Measurements from ENCODE around the gene LTF.

Gene LTF

GRCh38 chr3:46488735-46489361 lies 24.1 kb upstream of the LTF start:
- no peaks in the 10 kb centered on the region for H3K9me3 ChIP-seq (replicated peaks; ENCODE audit: low read length)
- H3K4me2 ChIP-seq (ENCODE audit: low read length): peak overlapping the region; percentile 30
- H3K27me3 ChIP-seq (ENCODE audit: control insufficient read depth, insufficient read depth, low read length): peaks cover 2% of the 10 kb centered on the region
- H3K4me1 ChIP-seq (ENCODE audit: control insufficient read depth, insufficient read depth, low read length): peaks cover 29% of the 10 kb centered on the region
- H3K36me3 ChIP-seq (ENCODE audit: insufficient read depth, low read length): no peaks in the 10 kb centered on the region
- H3K9ac ChIP-seq (ENCODE audit: low read depth, low read length): no peak overlapping the region
- no peak overlapping the region for H3K4me3 ChIP-seq (ENCODE audit: low read length)

- Histone ChIP-seq H3K9me3 (replicated peaks; ENCODE audit: low read length) (no peaks in the 10 kb centered on the region), H3K36me3 (ENCODE audit: insufficient read depth, low read length) (no peaks in the 10 kb centered on the region), H3K4me3 (ENCODE audit: low read length) (no peak overlapping the region), H3K9ac (ENCODE audit: low read depth, low read length) (no peak overlapping the region), H3K4me2 (ENCODE audit: low read length) (no peak overlapping the region), H3K27me3 (ENCODE audit: control insufficient read depth, insufficient read depth, low read length) (peaks cover 13% of the 10 kb centered on the region), H3K4me1 (ENCODE audit: control insufficient read depth, insufficient read depth, low read length) (peaks cover 17% of the 10 kb centered on the region)
These were observed 21.1 kb upstream of the LTF start for GRCh38 chr3:46485779-46486175.

GRCh38 chr3:46484911-46485778 lies 20.4 kb upstream of the LTF start:
- H3K4me1 ChIP-seq (ENCODE audit: control insufficient read depth, insufficient read depth, low read length): peaks cover 13% of the 10 kb centered on the region
- H3K4me2 ChIP-seq (ENCODE audit: low read length): no peak overlapping the region
- no peaks in the 10 kb centered on the region for H3K9me3 ChIP-seq (replicated peaks; ENCODE audit: low read length)
- no peaks in the 10 kb centered on the region for H3K36me3 ChIP-seq (ENCODE audit: insufficient read depth, low read length)
- peaks cover 16% of the 10 kb centered on the region for H3K27me3 ChIP-seq (ENCODE audit: control insufficient read depth, insufficient read depth, low read length)
- H3K9ac ChIP-seq (ENCODE audit: low read depth, low read length): no peak overlapping the region
- no peak overlapping the region for H3K4me3 ChIP-seq (ENCODE audit: low read length)

GRCh38 chr3:46484388-46484787 lies 19.7 kb upstream of the LTF start:
- Histone ChIP-seq H3K4me3 (ENCODE audit: low read length) (no peak overlapping the region), H3K9ac (ENCODE audit: low read depth, low read length) (no peak overlapping the region), H3K27me3 (ENCODE audit: control insufficient read depth, insufficient read depth, low read length) (peaks cover 20% of the 10 kb centered on the region), H3K4me1 (ENCODE audit: control insufficient read depth, insufficient read depth, low read length) (peaks cover 6% of the 10 kb centered on the region), H3K4me2 (ENCODE audit: low read length) (no peak overlapping the region), H3K9me3 (replicated peaks; ENCODE audit: low read length) (no peaks in the 10 kb centered on the region), H3K36me3 (ENCODE audit: insufficient read depth, low read length) (no peaks in the 10 kb centered on the region)

GRCh38 chr3:46483825-46484224 lies 19.1 kb upstream of the LTF start:
- no peak overlapping the region for H3K4me2 ChIP-seq (ENCODE audit: low read length)

GRCh38 chr3:46482632-46483350 lies 18.1 kb upstream of the LTF start:
- Histone ChIP-seq H3K4me3 (ENCODE audit: low read length) (no peak overlapping the region), H3K9ac (ENCODE audit: low read depth, low read length) (no peak overlapping the region), H3K4me2 (ENCODE audit: low read length) (no peak overlapping the region), H3K27me3 (ENCODE audit: control insufficient read depth, insufficient read depth, low read length) (peaks cover 28% of the 10 kb centered on the region), H3K9me3 (replicated peaks; ENCODE audit: low read length) (no peaks in the 10 kb centered on the region), H3K36me3 (ENCODE audit: insufficient read depth, low read length) (no peaks in the 10 kb centered on the region), H3K4me1 (ENCODE audit: control insufficient read depth, insufficient read depth, low read length) (no peaks in the 10 kb centered on the region)

More at GRCh38 chr3:46483825-46484224, 19.1 kb upstream of the LTF start:
- Histone ChIP-seq H3K9me3 (replicated peaks; ENCODE audit: low read length) (no peaks in the 10 kb centered on the region), H3K4me1 (ENCODE audit: control insufficient read depth, insufficient read depth, low read length) (peaks cover under 1% of the 10 kb centered on the region), H3K4me3 (ENCODE audit: low read length) (no peak overlapping the region), H3K9ac (ENCODE audit: low read depth, low read length) (no peak overlapping the region), H3K36me3 (ENCODE audit: insufficient read depth, low read length) (no peaks in the 10 kb centered on the region), H3K27me3 (ENCODE audit: control insufficient read depth, insufficient read depth, low read length) (peaks cover 20% of the 10 kb centered on the region)

- Histone ChIP-seq H3K4me1 (ENCODE audit: control insufficient read depth, insufficient read depth, low read length) (no peaks in the 10 kb centered on the region), H3K36me3 (ENCODE audit: insufficient read depth, low read length) (no peaks in the 10 kb centered on the region), H3K4me3 (ENCODE audit: low read length) (no peak overlapping the region), H3K9me3 (replicated peaks; ENCODE audit: low read length) (no peaks in the 10 kb centered on the region), H3K4me2 (ENCODE audit: low read length) (no peak overlapping the region), H3K27me3 (ENCODE audit: control insufficient read depth, insufficient read depth, low read length) (peaks cover 39% of the 10 kb centered on the region), H3K9ac (ENCODE audit: low read depth, low read length) (no peak overlapping the region)
These were observed 16.9 kb upstream of the LTF start for GRCh38 chr3:46481636-46482035.

- Histone ChIP-seq H3K27me3 (ENCODE audit: control insufficient read depth, insufficient read depth, low read length) (peaks cover 48% of the 10 kb centered on the region), H3K4me1 (ENCODE audit: control insufficient read depth, insufficient read depth, low read length) (no peaks in the 10 kb centered on the region), H3K4me3 (ENCODE audit: low read length) (no peak overlapping the region), H3K9ac (ENCODE audit: low read depth, low read length) (no peak overlapping the region), H3K36me3 (ENCODE audit: insufficient read depth, low read length) (no peaks in the 10 kb centered on the region), H3K4me2 (ENCODE audit: low read length) (no peak overlapping the region), H3K9me3 (replicated peaks; ENCODE audit: low read length) (no peaks in the 10 kb centered on the region)
These were observed 15.9 kb upstream of the LTF start for GRCh38 chr3:46480491-46481195.

GRCh38 chr3:46479696-46480095 lies 15.0 kb upstream of the LTF start:
- Histone ChIP-seq H3K9me3 (replicated peaks; ENCODE audit: low read length) (no peaks in the 10 kb centered on the region), H3K9ac (ENCODE audit: low read depth, low read length) (no peak overlapping the region), H3K36me3 (ENCODE audit: insufficient read depth, low read length) (no peaks in the 10 kb centered on the region), H3K4me2 (ENCODE audit: low read length) (no peak overlapping the region), H3K4me3 (ENCODE audit: low read length) (no peak overlapping the region), H3K27me3 (ENCODE audit: control insufficient read depth, insufficient read depth, low read length) (peaks cover 56% of the 10 kb centered on the region), H3K4me1 (ENCODE audit: control insufficient read depth, insufficient read depth, low read length) (no peaks in the 10 kb centered on the region)

- H3K27me3 ChIP-seq (ENCODE audit: control insufficient read depth, insufficient read depth, low read length): peaks cover 61% of the 10 kb centered on the region
- no peaks in the 10 kb centered on the region for H3K36me3 ChIP-seq (ENCODE audit: insufficient read depth, low read length)
- no peak overlapping the region for H3K4me2 ChIP-seq (ENCODE audit: low read length)
- H3K4me3 ChIP-seq (ENCODE audit: low read length): no peak overlapping the region
- H3K9me3 ChIP-seq (replicated peaks; ENCODE audit: low read length): no peaks in the 10 kb centered on the region
- no peak overlapping the region for H3K9ac ChIP-seq (ENCODE audit: low read depth, low read length)
- H3K4me1 ChIP-seq (ENCODE audit: control insufficient read depth, insufficient read depth, low read length): no peaks in the 10 kb centered on the region
These were observed 14.3 kb upstream of the LTF start for GRCh38 chr3:46479021-46479420.

GRCh38 chr3:46478341-46478740 lies 13.6 kb upstream of the LTF start:
- no peaks in the 10 kb centered on the region for H3K36me3 ChIP-seq (ENCODE audit: insufficient read depth, low read length)
- H3K4me2 ChIP-seq (ENCODE audit: low read length): no peak overlapping the region
- no peaks in the 10 kb centered on the region for H3K4me1 ChIP-seq (ENCODE audit: control insufficient read depth, insufficient read depth, low read length)
- H3K27me3 ChIP-seq (ENCODE audit: control insufficient read depth, insufficient read depth, low read length): peaks cover 64% of the 10 kb centered on the region
- no peak overlapping the region for H3K4me3 ChIP-seq (ENCODE audit: low read length)
- H3K9ac ChIP-seq (ENCODE audit: low read depth, low read length): no peak overlapping the region
- no peaks in the 10 kb centered on the region for H3K9me3 ChIP-seq (replicated peaks; ENCODE audit: low read length)
